HepG2 (cell line): ENCODE data around the gene KDM6B. TPM values are rescaled to one million over a fixed set of nuclear protein-coding genes. Genes with fewer than 3 reads are reported as not detected.

Experiments
- CREB3 ChIP-seq: sonication (generic); formaldehyde crosslinking; IDR thresholded peaks from 2 replicates; pipeline ENCODE4 v1.5.0; 2020; ENCODE audit warnings: missing genetic modification reagents
- ESRRA ChIP-seq: sonication (generic); formaldehyde crosslinking; IDR thresholded peaks from 2 replicates; pipeline ENCODE4 v1.5.1; 2020; ENCODE audit warnings: mild to moderate bottlenecking, low read depth, missing genetic modification reagents
- KAT7 ChIP-seq: IDR thresholded peaks from 2 replicates; pipeline ENCODE4 v1.6.1; 2018; ENCODE audit warnings: borderline replicate concordance, missing compliant biosample characterization
- KLF12 ChIP-seq: sonication (generic); formaldehyde crosslinking; IDR thresholded peaks from 2 replicates; pipeline ENCODE4 v1.4.0; 2020; ENCODE audit warnings: missing genetic modification reagents, borderline replicate concordance
- NCOA5 ChIP-seq: sonication (generic); formaldehyde crosslinking; IDR thresholded peaks from 2 replicates; pipeline ENCODE4 v1.4.0; 2020; ENCODE audit warnings: missing genetic modification reagents
- PAXIP1 ChIP-seq: sonication (generic); formaldehyde crosslinking; conservative IDR thresholded peaks from 2 replicates; pipeline ENCODE4 v1.4.0; 2020; ENCODE audit warnings: mild to moderate bottlenecking, missing genetic modification reagents, moderate library complexity
- PBX3 ChIP-seq: sonication (generic); formaldehyde crosslinking; IDR thresholded peaks from 2 replicates; pipeline ENCODE4 v1.8.1; 2023; ENCODE audit warnings: missing genetic modification reagents, inconsistent platforms, borderline replicate concordance
- TBX3 ChIP-seq: fragments of 450-650 bp; IDR thresholded peaks from 2 replicates; pipeline ENCODE4 v1.6.1; 2017; ENCODE audit warnings: antibody characterized with exemption, mild to moderate bottlenecking, inconsistent platforms, borderline replicate concordance
- U2AF1 ChIP-seq: fragments of 200-400 bp; formaldehyde crosslinking; optimal IDR thresholded peaks from 2 replicates; pipeline ENCODE3; 2017; ENCODE audit warnings: mild to moderate bottlenecking, low read depth, low read length
- ZBTB44 ChIP-seq: sonication (generic); formaldehyde crosslinking; IDR thresholded peaks from 2 replicates; pipeline ENCODE4 v1.4.0; 2020; ENCODE audit warnings: missing genetic modification reagents
- ZNF724P ChIP-seq: sonication (generic); formaldehyde crosslinking; IDR thresholded peaks from 2 replicates; pipeline ENCODE4 v1.8.0; 2022; ENCODE audit warnings: missing genetic modification reagents, borderline replicate concordance
- polyA plus RNA-seq, 8 experiments: library from polyadenylated mRNA; depleted of rRNA in 3 of 8; stranded (reverse) in 7 of 8; unstranded in 1 of 8; fragments of >200 nt; fragmentation: Illumina TruSeq in 4 of 8; extraction: Trizol in 4 of 8; gene quantifications; 2 replicates each; pipeline versions ENCODE4 v1.2.1 to v1.2.3, GENCODE V29; 2011 to 2016; ENCODE audit warnings: low read depth in 4 of 8, missing spikeins in 1 of 8, mixed read lengths in 1 of 8; ENCODE audit not compliant: insufficient read depth in 1 of 8
- total RNA-seq, 5 experiments: library from RNA; depleted of rRNA; stranded (reverse); fragments of >200 nt; fragmentation: Illumina TruSeq; extraction: Trizol; gene quantifications; 2 replicates each; pipeline ENCODE4 v1.2.3, GENCODE V29; 2016; ENCODE audit warnings: low read depth in 1 of 5
- TF ChIP-seq, protein P1 (sequence below): sonication (generic); formaldehyde crosslinking; IDR thresholded peaks from 2 replicates; pipeline ENCODE4 v1.4.0; 2020; ENCODE audit warnings: mild to moderate bottlenecking, missing genetic modification reagents

Gene KDM6B
- total and polyA plus RNA-seq, 2 of the 13 experiments (the other 11 are each of a cell fraction or from before 2014, with no cell fraction given) = 1.3 to 2.1 TPM

DNA sequence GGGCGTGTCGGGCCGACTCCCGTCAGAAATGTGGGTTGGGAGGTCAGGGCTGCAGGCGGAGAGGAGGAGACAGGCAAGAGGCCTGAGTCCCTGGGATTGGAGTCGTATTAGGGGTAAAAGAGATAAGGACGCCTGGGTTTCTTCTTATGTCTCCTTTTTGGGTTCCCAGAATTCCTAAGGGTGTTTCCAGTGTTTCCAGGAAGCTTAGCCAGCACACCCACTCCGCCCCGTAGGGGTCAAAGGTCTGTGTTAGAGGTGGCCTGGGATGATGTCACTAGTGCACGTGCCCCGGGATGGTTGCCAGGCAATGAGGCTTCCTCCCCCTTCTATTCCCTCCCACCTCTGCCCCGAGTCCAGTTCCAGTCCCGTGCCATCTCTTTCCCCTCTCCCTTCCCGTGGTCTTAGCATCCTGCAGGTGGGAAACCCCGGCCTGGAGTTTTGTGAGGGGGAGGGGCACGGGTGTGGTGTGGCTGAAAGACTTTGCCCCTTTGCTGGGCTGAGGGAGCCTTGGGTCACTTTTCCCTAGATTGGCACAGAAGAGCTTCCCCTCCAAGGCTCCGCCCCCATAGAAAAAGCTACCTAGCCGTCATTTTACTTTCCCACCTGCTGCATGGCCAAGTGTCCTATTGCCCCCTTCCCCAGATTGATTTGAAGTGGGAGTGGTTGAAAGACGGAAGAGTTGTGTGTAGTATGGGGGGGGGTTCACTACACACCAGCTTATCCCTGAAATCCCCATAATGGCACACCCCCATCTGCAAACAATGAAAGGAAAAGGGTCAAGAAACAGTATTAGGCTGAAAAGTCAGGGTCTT, 2.8 kb downstream of the KDM6B start (continued):
- TF ChIP-seq CREB3 (CRISPR knock-in tag) (no peak), ZBTB44 (no peak; the same call in 1 of the 2 replicates), U2AF1 (peak; percentile 95), TBX3 (peak; percentile 97), ZNF724P (CRISPR knock-in tag) (peak; percentile 59; the same call in 1 of the 2 replicates), NCOA5 (CRISPR knock-in tag) (no peak), KLF12 (CRISPR knock-in tag) (peak; percentile 76; the same call in 1 of the 2 replicates), ESRRA (CRISPR knock-in tag) (peak; percentile 91), PAXIP1 (CRISPR knock-in tag) (peak; percentile 97), KAT7 (CRISPR knock-in tag) (no peak), PBX3 (CRISPR knock-in tag) (no peak)
- TF ChIP-seq, protein P1, sequence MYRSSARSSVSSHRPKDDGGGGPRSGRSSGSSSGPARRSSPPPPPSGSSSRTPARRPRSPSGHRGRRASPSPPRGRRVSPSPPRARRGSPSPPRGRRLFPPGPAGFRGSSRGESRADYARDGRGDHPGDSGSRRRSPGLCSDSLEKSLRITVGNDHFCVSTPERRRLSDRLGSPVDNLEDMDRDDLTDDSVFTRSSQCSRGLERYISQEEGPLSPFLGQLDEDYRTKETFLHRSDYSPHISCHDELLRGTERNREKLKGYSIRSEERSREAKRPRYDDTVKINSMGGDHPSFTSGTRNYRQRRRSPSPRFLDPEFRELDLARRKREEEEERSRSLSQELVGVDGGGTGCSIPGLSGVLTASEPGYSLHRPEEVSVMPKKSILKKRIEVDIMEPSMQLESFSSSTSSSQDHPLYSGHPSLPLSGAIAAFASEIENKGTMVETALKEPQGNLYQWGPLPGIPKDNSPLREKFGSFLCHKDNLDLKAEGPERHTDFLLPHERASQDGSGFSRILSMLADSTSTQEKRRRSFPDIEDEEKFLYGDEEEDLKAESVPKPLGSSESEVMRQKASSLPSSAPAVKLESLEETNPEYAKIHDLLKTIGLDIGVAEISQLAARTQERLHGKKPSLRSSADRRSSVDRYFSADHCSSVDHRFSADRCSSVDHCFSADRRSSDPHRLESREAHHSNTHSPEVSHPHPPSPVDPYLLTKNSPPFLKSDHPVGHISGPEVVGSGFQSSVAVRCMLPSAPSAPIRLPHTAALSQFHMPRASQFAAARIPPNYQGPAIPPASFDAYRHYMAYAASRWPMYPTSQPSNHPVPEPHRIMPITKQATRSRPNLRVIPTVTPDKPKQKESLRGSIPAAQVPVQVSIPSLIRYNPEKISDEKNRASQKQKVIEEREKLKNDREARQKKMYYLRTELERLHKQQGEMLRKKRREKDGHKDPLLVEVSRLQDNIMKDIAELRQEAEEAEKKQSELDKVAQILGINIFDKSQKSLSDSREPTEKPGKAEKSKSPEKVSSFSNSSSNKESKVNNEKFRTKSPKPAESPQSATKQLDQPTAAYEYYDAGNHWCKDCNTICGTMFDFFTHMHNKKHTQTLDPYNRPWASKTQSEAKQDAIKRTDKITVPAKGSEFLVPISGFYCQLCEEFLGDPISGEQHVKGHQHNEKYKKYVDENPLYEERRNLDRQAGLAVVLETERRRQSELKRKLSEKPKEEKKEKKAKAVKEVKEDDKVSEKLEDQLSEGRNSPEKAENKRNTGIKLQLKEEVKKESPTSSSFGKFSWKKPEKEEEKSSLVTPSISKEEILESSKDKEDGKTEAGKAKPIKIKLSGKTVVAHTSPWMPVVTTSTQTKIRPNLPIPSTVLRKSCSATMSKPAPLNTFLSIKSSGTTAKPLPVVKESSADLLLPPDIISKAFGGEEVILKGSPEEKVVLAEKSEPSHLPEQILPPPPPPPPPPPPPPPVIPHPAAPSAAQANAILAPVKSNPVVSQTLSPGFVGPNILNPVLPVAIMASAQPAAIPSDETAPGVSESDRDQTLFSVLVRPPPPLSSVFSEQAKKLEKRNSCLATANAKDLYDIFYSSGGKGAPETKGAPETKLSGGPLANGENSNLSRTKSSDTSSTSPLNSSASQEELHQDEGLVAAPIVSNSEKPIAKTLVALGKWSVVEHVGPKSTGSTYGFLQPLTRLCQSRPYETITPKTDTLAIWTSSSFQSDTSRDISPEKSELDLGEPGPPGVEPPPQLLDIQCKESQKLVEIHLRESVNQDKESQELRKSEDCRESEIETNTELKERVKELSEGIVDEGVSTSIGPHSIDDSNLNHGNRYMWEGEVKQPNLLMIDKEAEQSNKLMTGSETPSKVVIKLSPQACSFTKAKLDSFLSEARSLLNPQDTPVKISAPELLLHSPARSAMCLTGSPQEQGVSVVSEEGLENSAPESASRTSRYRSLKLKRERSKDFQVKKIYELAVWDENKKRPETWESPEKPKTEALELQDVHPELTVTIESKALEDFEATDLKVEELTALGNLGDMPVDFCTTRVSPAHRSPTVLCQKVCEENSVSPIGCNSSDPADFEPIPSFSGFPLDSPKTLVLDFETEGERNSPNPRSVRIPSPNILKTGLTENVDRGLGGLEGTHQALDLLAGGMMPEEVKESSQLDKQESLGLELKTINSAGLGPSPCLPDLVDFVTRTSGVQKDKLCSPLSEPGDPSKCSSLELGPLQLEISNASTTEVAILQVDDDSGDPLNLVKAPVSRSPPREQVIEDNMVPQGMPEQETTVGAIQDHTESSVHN (CRISPR knock-in tag) = no peak
